Stimulated activated CD8-positive, alpha-beta memory T cell treated with anti-CD3 and anti-CD28 coated beads, Interleukin-4, amount 100 ng/mL, for 24 hours (primary cell): ENCODE data around the gene PCDH9.

Source experiments
- DNase-seq: peaks from one replicate; pipeline ENCODE4 v3.0.0-alpha.2; 2020; ENCODE audit warnings: low read depth

Gene PCDH9

GRCh38 chr13:67080351-67080750, 149.8 kb downstream of the PCDH9 start:
- no peak for DNase-seq

- DNase-seq = no peak
These were observed 152.1 kb downstream of the PCDH9 start for GRCh38 chr13:67078062-67078461.

- no peak for DNase-seq
These were observed 153.0 kb downstream of the PCDH9 start for GRCh38 chr13:67077132-67077531.

- no peak for DNase-seq
These were observed 153.8 kb downstream of the PCDH9 start for GRCh38 chr13:67076378-67076777.

GRCh38 chr13:67075239-67075638, 154.9 kb downstream of the PCDH9 start:
- DNase-seq = no peak

- DNase-seq = no peak
These were observed 158.1 kb downstream of the PCDH9 start for GRCh38 chr13:67071918-67072598.

GRCh38 chr13:67070306-67070705, 159.8 kb downstream of the PCDH9 start:
- DNase-seq = no peak

GRCh38 chr13:67069117-67069767, 160.9 kb downstream of the PCDH9 start:
- no peak for DNase-seq

- DNase-seq = no peak
These were observed 165.2 kb downstream of the PCDH9 start for GRCh38 chr13:67064920-67065319.

- no peak for DNase-seq
These were observed 167.1 kb downstream of the PCDH9 start for GRCh38 chr13:67063036-67063435.

- no peak for DNase-seq
These were observed 168.0 kb downstream of the PCDH9 start for GRCh38 chr13:67062160-67062559.

GRCh38 chr13:67061750-67062149, 168.4 kb downstream of the PCDH9 start:
- DNase-seq = no peak

GRCh38 chr13:67052550-67053490, 177.3 kb downstream of the PCDH9 start:
- no peak for DNase-seq

GRCh38 chr13:67049744-67050143, 180.4 kb downstream of the PCDH9 start:
- DNase-seq = no peak

- no peak for DNase-seq
These were observed 181.3 kb downstream of the PCDH9 start for GRCh38 chr13:67048821-67049150.

GRCh38 chr13:67048084-67048820, 181.9 kb downstream of the PCDH9 start:
- DNase-seq = no peak

- DNase-seq = no peak
These were observed 184.8 kb downstream of the PCDH9 start for GRCh38 chr13:67045357-67045756.

GRCh38 chr13:67043901-67044300, 186.2 kb downstream of the PCDH9 start:
- DNase-seq = no peak

- DNase-seq = no peak
These were observed 187.6 kb downstream of the PCDH9 start for GRCh38 chr13:67042556-67042955.

GRCh38 chr13:67036699-67037457, 193.3 kb downstream of the PCDH9 start:
- no peak for DNase-seq

GRCh38 chr13:67033170-67033569, 197.0 kb downstream of the PCDH9 start:
- DNase-seq = no peak
